Glutamatergic neuron (in vitro differentiated cells): ENCODE results near the gene PEAR1. TPM values are rescaled to one million over a fixed set of nuclear protein-coding genes. Genes with fewer than 3 reads are reported as not detected.

Experiments used
- DNase-seq: peaks from one replicate; pipeline ENCODE4 v3.0.0; 2022
- H3K27ac Mint-ChIP-seq: one replicate; pipeline ENCODE4 v1.8.0; 2020; ENCODE audit warnings: mild to moderate bottlenecking, mixed read lengths, inconsistent platforms; ENCODE audit not compliant: unreplicated experiment
- H3K27me3 Mint-ChIP-seq: one replicate; pipeline ENCODE4 v1.8.0; 2020; ENCODE audit warnings: mild to moderate bottlenecking, moderate library complexity, mixed read lengths, inconsistent platforms; ENCODE audit not compliant: unreplicated experiment
- H3K36me3 Mint-ChIP-seq: one replicate; pipeline ENCODE4 v1.8.0; 2020; ENCODE audit warnings: mild to moderate bottlenecking, mixed read lengths, inconsistent platforms; ENCODE audit not compliant: unreplicated experiment
- H3K4me1 Mint-ChIP-seq: one replicate; pipeline ENCODE4 v1.8.0; 2020; ENCODE audit warnings: mild to moderate bottlenecking, low read depth, mixed read lengths, inconsistent platforms; ENCODE audit not compliant: unreplicated experiment
- H3K4me3 Mint-ChIP-seq: one replicate; pipeline ENCODE4 v1.8.0; 2020; ENCODE audit warnings: mild to moderate bottlenecking, mixed read lengths, inconsistent platforms; ENCODE audit not compliant: unreplicated experiment
- H3K9me3 Mint-ChIP-seq: one replicate; pipeline ENCODE4 v1.8.0; 2020; ENCODE audit warnings: mild to moderate bottlenecking, moderate library complexity, mixed read lengths, inconsistent platforms; ENCODE audit not compliant: unreplicated experiment
- CTCF ChIP-seq: fragments of 200-600 bp; sonication (generic); IDR thresholded peaks from one replicate; pipeline ENCODE4 v1.5.0; 2021; ENCODE audit not compliant: partially characterized antibody, unreplicated experiment
- total RNA-seq: library from RNA; stranded (reverse); fragmentation: NEBNext Ultra II Directional; extraction: Animal tissue kit (Norgen Biotek cat#: 25700); gene quantifications from one replicate; pipeline ENCODE4 v1.2.1, GENCODE V29; 2021; ENCODE audit not compliant: unreplicated experiment

Gene PEAR1
- total RNA-seq, 1 donor from 2014 or later, result 1.2 TPM

DNA sequence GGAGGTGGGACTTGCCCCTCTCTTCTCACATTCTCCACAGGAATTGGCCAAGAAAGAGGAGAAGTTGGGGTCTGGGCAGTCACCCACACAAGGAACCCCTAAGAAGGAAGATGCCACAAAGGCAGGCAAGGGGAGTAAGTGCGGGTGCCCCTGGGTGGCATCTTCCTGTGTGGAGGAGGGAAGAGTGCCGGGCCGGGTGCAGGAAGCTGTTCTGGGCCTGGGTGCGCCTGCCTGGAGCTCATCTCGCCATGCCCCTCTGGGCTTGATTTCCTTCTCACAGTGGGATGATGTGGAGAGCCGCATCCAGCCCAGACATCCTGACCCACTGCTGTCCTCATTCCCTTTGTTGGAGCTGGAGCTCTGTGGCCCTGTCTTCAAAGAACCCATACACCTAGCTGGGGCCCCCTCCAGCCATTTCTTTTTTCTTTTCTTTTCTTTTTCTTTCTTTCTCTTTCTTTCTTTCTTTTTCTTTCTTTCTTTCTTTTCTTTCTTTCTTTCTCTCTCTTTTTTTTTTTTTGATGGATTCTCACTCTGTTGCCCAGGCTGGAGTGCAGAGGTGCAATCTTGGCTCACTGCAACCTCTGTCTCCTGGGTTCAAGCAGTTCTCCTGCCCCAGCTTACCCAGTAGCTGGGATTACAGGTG lies 36.2 kb downstream of the PEAR1 start:
- H3K27me3 Mint-ChIP-seq, result peaks cover 45% of the 10 kb centered on the region
- peaks cover 39% of the 10 kb centered on the region for H3K4me1 Mint-ChIP-seq
- DNase-seq, result no peak
- peaks cover 10% of the 10 kb centered on the region for H3K9me3 Mint-ChIP-seq
- TF ChIP-seq CTCF, result no peak
- no peak overlapping the region for H3K27ac Mint-ChIP-seq
- H3K36me3 Mint-ChIP-seq, result peaks cover 10% of the 10 kb centered on the region
- no peak overlapping the region for H3K4me3 Mint-ChIP-seq

DNA sequence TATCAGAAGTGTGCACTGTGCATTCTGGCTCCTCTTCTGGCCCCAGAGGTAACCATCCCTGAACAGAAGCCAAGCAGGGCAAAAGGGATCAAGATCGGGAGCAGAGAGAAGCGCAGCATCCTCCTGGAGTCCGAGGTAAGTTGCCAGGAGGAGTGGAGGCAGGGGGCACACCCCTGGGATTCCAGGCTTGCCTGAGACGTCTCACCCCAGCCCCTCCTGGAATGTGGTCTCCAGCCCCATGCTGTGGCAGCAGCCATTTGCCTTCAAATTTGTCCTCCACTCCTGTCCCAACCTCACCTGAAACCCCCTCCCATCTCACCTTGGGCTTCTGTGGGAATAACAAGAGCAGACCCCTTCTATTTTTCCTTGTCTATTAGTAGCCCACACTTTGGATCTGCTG lies 37.0 kb downstream of the PEAR1 start:
- no peak for TF ChIP-seq CTCF
- peaks cover 10% of the 10 kb centered on the region for H3K9me3 Mint-ChIP-seq
- H3K27ac Mint-ChIP-seq, result peak overlapping the region; percentile 46
- no peak for DNase-seq
- H3K4me1 Mint-ChIP-seq, result peaks cover 40% of the 10 kb centered on the region
- H3K27me3 Mint-ChIP-seq, result peaks cover 40% of the 10 kb centered on the region
- no peak overlapping the region for H3K4me3 Mint-ChIP-seq
- H3K36me3 Mint-ChIP-seq, result peaks cover 5% of the 10 kb centered on the region

DNA sequence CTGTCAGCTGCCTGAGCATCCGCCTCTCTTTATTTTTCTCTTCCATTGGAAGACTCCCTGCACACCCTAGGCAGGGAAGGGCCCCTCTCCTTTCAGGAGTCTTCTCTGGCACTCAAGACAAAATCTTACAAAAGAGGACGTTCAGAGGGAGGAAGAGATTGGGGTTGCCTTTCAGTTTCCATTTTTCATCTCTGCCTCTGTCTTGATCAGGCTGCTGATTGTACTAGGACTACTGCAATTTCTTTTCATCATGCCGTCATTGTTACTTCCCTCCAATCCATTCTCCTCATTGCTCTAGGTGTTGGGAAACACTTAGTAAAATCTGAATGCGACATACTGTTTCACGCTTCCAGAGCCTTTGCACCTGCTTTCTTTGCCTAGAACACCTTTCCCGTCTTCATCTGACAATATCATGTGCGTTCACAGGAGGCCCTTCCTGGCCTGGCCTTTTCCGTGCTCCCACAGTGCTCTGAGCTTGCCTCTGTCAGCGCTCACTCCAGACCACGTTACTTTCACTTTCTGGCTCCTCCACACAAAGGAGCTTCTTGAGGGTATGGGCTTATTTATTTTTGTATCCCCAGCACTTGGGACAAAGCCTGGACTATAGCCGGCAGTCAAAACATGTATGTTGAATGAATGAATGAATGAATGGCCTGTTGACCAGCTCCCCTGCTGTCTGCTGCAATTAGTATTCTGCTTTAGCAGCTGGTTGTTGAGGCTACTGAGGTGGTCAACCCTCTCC lies 37.9 kb downstream of the PEAR1 start:
- Mint-ChIP-seq H3K27ac (no peak overlapping the region), H3K9me3 (peaks cover 10% of the 10 kb centered on the region), H3K4me3 (peak overlapping the region; percentile 9), H3K36me3 (peaks cover 5% of the 10 kb centered on the region), H3K27me3 (peaks cover 31% of the 10 kb centered on the region), H3K4me1 (peaks cover 35% of the 10 kb centered on the region)
- TF ChIP-seq CTCF, result no peak
- no peak for DNase-seq

DNA sequence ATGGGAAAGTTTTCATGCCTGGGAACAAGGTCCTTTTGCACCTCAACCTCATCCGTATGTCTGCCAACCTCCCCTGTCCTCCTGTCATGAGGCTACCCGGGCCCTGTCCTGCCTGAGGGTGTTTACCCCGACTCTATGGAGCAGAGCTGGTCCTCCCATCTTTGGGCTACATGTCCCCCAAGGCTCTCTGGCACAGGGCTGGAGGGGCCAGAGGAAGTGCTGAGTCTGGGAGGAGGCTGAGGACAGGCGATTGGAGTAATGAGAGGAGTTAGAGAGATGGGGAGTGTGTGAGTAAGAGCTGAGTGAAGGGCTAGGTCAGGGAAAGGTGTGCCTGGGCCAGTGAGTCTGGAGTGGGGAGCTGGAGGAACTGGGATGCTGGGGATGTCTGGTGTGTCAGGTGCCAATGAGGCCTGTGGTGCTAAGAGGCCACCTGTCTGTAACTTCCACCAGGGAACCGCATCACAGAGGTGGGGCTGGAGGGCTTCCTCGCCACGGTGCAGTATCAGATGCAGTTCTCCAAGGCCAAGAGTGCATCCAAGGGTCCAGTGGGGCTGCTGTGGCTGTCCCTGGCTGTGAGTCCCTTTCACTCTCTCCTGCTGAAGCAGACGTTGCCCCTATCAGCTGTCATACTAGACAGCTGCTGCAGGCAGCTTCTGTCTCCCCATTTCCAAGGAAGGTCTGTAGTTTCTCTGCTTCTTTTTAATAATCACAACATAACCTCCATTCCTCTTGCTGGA lies 38.6 kb downstream of the PEAR1 start:
- Mint-ChIP-seq H3K4me1 (peaks cover 39% of the 10 kb centered on the region), H3K36me3 (peaks cover 5% of the 10 kb centered on the region), H3K9me3 (peaks cover 10% of the 10 kb centered on the region), H3K27ac (peak overlapping the region; percentile 35), H3K4me3 (peak overlapping the region; percentile 41), H3K27me3 (peaks cover 31% of the 10 kb centered on the region)
- DNase-seq, result no peak
- no peak for TF ChIP-seq CTCF
